Fibroblast of skin of scalp (primary cell): Measurements from ENCODE around the gene CCR6.
"Not testable (repeated sequence)": the region's sequence is repeated elsewhere in the genome, so short reads cannot be mapped to it uniquely, and the experiment has no call there.

Experiments used
- DNase-seq: peaks from one replicate; pipeline ENCODE4 v3.0.0-alpha.2; 2013

The CCR6 gene

GRCh38 chr6:167177271-167177670, 54.4 kb downstream of the CCR6 start:
- DNase-seq, result not testable (repeated sequence)

- not testable (repeated sequence) for DNase-seq
These were observed 56.2 kb downstream of the CCR6 start for GRCh38 chr6:167178896-167179655.

- DNase-seq, result not testable (repeated sequence)
These were observed 57.2 kb downstream of the CCR6 start for GRCh38 chr6:167180086-167180485.

- not testable (repeated sequence) for DNase-seq
These were observed 58.5 kb downstream of the CCR6 start for GRCh38 chr6:167181351-167181750.

GRCh38 chr6:167182913-167183314, 60.0 kb downstream of the CCR6 start:
- DNase-seq, result not testable (repeated sequence)

GRCh38 chr6:167185101-167185500, 62.2 kb downstream of the CCR6 start:
- DNase-seq, result not testable (repeated sequence)

- DNase-seq, result not testable (repeated sequence)
These were observed 64.4 kb downstream of the CCR6 start for GRCh38 chr6:167187275-167187674.
